HepG2 (cell line): Measurements from ENCODE around the gene LONP1. TPM values are rescaled to one million over a fixed set of nuclear protein-coding genes. Genes with fewer than 3 reads are reported as not detected.

ENCODE experiments used
- ATAC-seq: fragments of 200-7000 bp; cut with Tn5 transposase; 3 replicates; pipeline ENCODE4 v1.9.1; 2020; ENCODE audit warnings: mild to moderate bottlenecking, moderate library complexity
- BruUV-seq: library from RNA; stranded (reverse); fragments of 400-500 nt; replicated peaks from 2 replicates; lab custom pipeline; 2021; lab: Mats Ljungman, UMichigan
- CTCF ChIA-PET: fragments of 300-600 bp; formaldehyde crosslinking; extraction: SDS; loops from one replicate; lab custom pipeline; 2021; ENCODE audit warnings: low total read pairs, inconsistent platforms, low intra/inter-chr PET ratio; lab: Yijun Ruan, JAX
- POLR2A ChIA-PET: fragments of 350-600 bp; sonication (Branson Sonifier 250); formaldehyde crosslinking; loops from one replicate; lab custom pipeline; 2020; ENCODE audit warnings: antibody characterized with exemption, inconsistent platforms; lab: Yijun Ruan, JAX
- DNase-seq: peaks from one replicate; pipeline ENCODE4 v3.0.0-alpha.2; 2015; ENCODE audit warnings: low spot score
- FAIRE-seq: peaks from 3 replicates; lab custom pipeline; 2011; peaks lifted over from hg19 to GRCh38; lab: Jason Lieb, UNC
- H2AFZ ChIP-seq: one replicate; pipeline ENCODE4 v1.6.1; 2011; ENCODE audit warnings: low read length, inconsistent platforms
- H3K27ac ChIP-seq: fragments of 300-600 bp; 3 replicates; pipeline ENCODE4 v1.8.0; 2011; ENCODE audit warnings: mixed run types, mild to moderate bottlenecking, mixed read lengths, low read length, inconsistent platforms; ENCODE audit not compliant: insufficient read depth; ENCODE audit errors: extremely low read length
- H3K27me3 ChIP-seq, 2 experiments: fragments of 200-600 bp in 1 of 2; 2 replicates in 1 of 2; 3 replicates in 1 of 2; pipeline versions ENCODE4 v1.6.0 to v1.8.0; 2011; ENCODE audit warnings: low read length in 2 of 2, mild to moderate bottlenecking in 2 of 2, moderate library complexity in 2 of 2, inconsistent platforms in 1 of 2; ENCODE audit not compliant: insufficient read depth in 2 of 2, control insufficient read depth in 1 of 2
- H3K36me3 ChIP-seq, 2 experiments: fragments of 200-600 bp in 1 of 2; replicated peaks in 1 of 2; 2 replicates in 1 of 2; 3 replicates in 1 of 2; pipeline versions ENCODE4 v1.5.1 to v1.8.0; 2011; ENCODE audit warnings: low read length in 2 of 2, inconsistent platforms in 1 of 2; ENCODE audit not compliant: insufficient read depth in 2 of 2, control insufficient read depth in 1 of 2
- H3K4me1 ChIP-seq: 2 replicates; pipeline ENCODE4 v1.5.1; 2012; ENCODE audit warnings: low read length, inconsistent platforms; ENCODE audit not compliant: insufficient read depth
- H3K4me2 ChIP-seq: 2 replicates; pipeline ENCODE4 v1.6.0; 2011; ENCODE audit warnings: low read depth, low read length, inconsistent platforms
- H3K4me3 ChIP-seq, 3 experiments: fragments of 200-600 bp in 1 of 3; sonication (generic), shearing (Covaris generic) in 1 of 3; replicated peaks in 1 of 3; 2 replicates each; pipeline ENCODE4 v1.5.1; 2011 to 2016; ENCODE audit warnings: low read length in 3 of 3, inconsistent platforms in 2 of 3, low read depth in 2 of 3, mild to moderate bottlenecking in 2 of 3, control low read depth in 1 of 3, mixed read lengths in 1 of 3; ENCODE audit not compliant: insufficient read depth in 1 of 3
- H3K79me2 ChIP-seq: one replicate; pipeline ENCODE4 v1.6.1; 2011; ENCODE audit warnings: low read length, inconsistent platforms; ENCODE audit not compliant: insufficient read depth
- H3K9ac ChIP-seq: 2 replicates; pipeline ENCODE4 v1.6.0; 2011; ENCODE audit warnings: mild to moderate bottlenecking, low read depth, low read length, inconsistent platforms; ENCODE audit not compliant: insufficient read depth
- H3K9me3 ChIP-seq: 2 replicates; pipeline ENCODE4 v1.5.1; 2012; ENCODE audit warnings: mild to moderate bottlenecking, low read length
- H4K20me1 ChIP-seq: 2 replicates; pipeline ENCODE4 v1.6.0; 2011; ENCODE audit warnings: inconsistent platforms, mild to moderate bottlenecking, low read length, moderate library complexity; ENCODE audit not compliant: insufficient read depth
- KIAA2018 ChIP-seq: sonication (generic); formaldehyde crosslinking; IDR thresholded peaks from 2 replicates; pipeline ENCODE4 v1.5.0; 2020; ENCODE audit warnings: mild to moderate bottlenecking, missing genetic modification reagents, borderline replicate concordance
- RBM39 ChIP-seq: fragments of 200-400 bp; formaldehyde crosslinking; IDR thresholded peaks from one replicate; pipeline ENCODE4 v1.6.1; 2018; ENCODE audit warnings: antibody characterized with exemption, mild to moderate bottlenecking, low read depth, low read length; ENCODE audit not compliant: poor library complexity, severe bottlenecking
- SRY ChIP-seq: sonication (generic); formaldehyde crosslinking; IDR thresholded peaks from 2 replicates; pipeline ENCODE4 v1.8.0; 2022; ENCODE audit warnings: mild to moderate bottlenecking, missing genetic modification reagents
- TBX2 ChIP-seq: sonication (generic); formaldehyde crosslinking; IDR thresholded peaks from 2 replicates; pipeline ENCODE4 v1.5.0; 2020; ENCODE audit warnings: missing genetic modification reagents, mild to moderate bottlenecking, borderline replicate concordance
- ZBTB46 ChIP-seq: sonication (generic); formaldehyde crosslinking; IDR thresholded peaks from 2 replicates; pipeline ENCODE4 v1.4.0; 2020; ENCODE audit warnings: mild to moderate bottlenecking, missing genetic modification reagents, borderline replicate concordance
- ZNF136 ChIP-seq: sonication (generic); formaldehyde crosslinking; IDR thresholded peaks from 2 replicates; pipeline ENCODE4 v1.8.1; 2022; ENCODE audit warnings: low read depth, mild to moderate bottlenecking, moderate library complexity, missing genetic modification reagents
- ZNF691 ChIP-seq: sonication (generic); formaldehyde crosslinking; IDR thresholded peaks from 2 replicates; pipeline ENCODE4 v1.4.0; 2020; ENCODE audit warnings: missing genetic modification reagents, low read depth, mild to moderate bottlenecking, borderline replicate concordance
- ZSCAN9 ChIP-seq: IDR thresholded peaks from 2 replicates; pipeline ENCODE4 v1.6.1; 2016; ENCODE audit warnings: borderline replicate concordance
- WGBS: methylation state at CpG from one replicate; pipeline ENCODE4 v1.1.6; 2017; ENCODE audit warnings: low lambda C conversion rate; 5-methylcytosine and 5-hydroxymethylcytosine counted together
- in situ Hi-C: cut with HindIII; loops from 2 replicates; pipeline ENCODE4 v1.10.0; 2017; ENCODE audit warnings: low pct_unique_long_range_greater_than_20kb; ENCODE audit not compliant: extremely low pct_ligation_motif_present
- intact Hi-C: fragments of 100-400 bp; cut with micrococcal nuclease; formaldehyde crosslinking; loops from one replicate; pipeline ENCODE4 v1.10.0; 2022; ENCODE audit not compliant: unreplicated experiment
- polyA plus RNA-seq, 8 experiments: library from polyadenylated mRNA; depleted of rRNA in 3 of 8; stranded (reverse) in 7 of 8; unstranded in 1 of 8; fragments of >200 nt; fragmentation: Illumina TruSeq in 4 of 8; extraction: Trizol in 4 of 8; gene quantifications; 2 replicates each; pipeline versions ENCODE4 v1.2.1 to v1.2.3, GENCODE V29; 2011 to 2016; ENCODE audit warnings: low read depth in 4 of 8, missing spikeins in 1 of 8, mixed read lengths in 1 of 8; ENCODE audit not compliant: insufficient read depth in 1 of 8
- total RNA-seq, 5 experiments: library from RNA; depleted of rRNA; stranded (reverse); fragments of >200 nt; fragmentation: Illumina TruSeq; extraction: Trizol; gene quantifications; 2 replicates each; pipeline ENCODE4 v1.2.3, GENCODE V29; 2016; ENCODE audit warnings: low read depth in 1 of 5
- TF ChIP-seq, protein P1 (sequence below): sonication (generic); formaldehyde crosslinking; IDR thresholded peaks from 2 replicates; pipeline ENCODE4 v1.8.0; 2022; ENCODE audit warnings: missing genetic modification reagents, mild to moderate bottlenecking, borderline replicate concordance

The LONP1 gene
- total and polyA plus RNA-seq, 2 of the 13 experiments (the other 11 are each of a cell fraction or from before 2014, with no cell fraction given), result 59.5 to 76.8 TPM

- CTCF ChIA-PET, result no interaction called here
- TF ChIP-seq ZBTB46 (CRISPR knock-in tag) (no peak), KIAA2018 (no peak), RBM39 (peak; percentile 45), TBX2 (CRISPR knock-in tag) (no peak; the same call in 1 of the 2 replicates), ZNF691 (CRISPR knock-in tag) (no peak), ZNF136 (CRISPR knock-in tag) (no peak), SRY (CRISPR knock-in tag) (peak; percentile 52; the same call in 1 of the 2 replicates), ZSCAN9 (CRISPR knock-in tag) (no peak)
- TF ChIP-seq, protein P1, sequence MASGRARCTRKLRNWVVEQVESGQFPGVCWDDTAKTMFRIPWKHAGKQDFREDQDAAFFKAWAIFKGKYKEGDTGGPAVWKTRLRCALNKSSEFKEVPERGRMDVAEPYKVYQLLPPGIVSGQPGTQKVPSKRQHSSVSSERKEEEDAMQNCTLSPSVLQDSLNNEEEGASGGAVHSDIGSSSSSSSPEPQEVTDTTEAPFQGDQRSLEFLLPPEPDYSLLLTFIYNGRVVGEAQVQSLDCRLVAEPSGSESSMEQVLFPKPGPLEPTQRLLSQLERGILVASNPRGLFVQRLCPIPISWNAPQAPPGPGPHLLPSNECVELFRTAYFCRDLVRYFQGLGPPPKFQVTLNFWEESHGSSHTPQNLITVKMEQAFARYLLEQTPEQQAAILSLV (CRISPR knock-in tag), result no peak
These were observed 28.8 kb downstream of the LONP1 start for GRCh38 chr19:5690955-5691821.

More at GRCh38 chr19:5690955-5691821, 28.8 kb downstream of the LONP1 start:
- POLR2A ChIA-PET, result interaction anchor here (0.6 to 3.7 kb wide), 8 partner anchors 11 to 280 kb away, joined by 3 to 95 read pairs (median 4); partner anchors contain the start of genes CATSPERD, LONP1, SAFB and SAFB2
- Histone ChIP-seq H3K4me3 (peak overlapping the region; percentile 88 to 94 (median 89)), H2AFZ (no peak overlapping the region), H3K36me3 (peaks cover 20 to 49% of the 10 kb centered on the region in 2 experiments), H3K4me2 (peak overlapping the region; percentile 79), H3K4me1 (peaks cover 28% of the 10 kb centered on the region), H3K27ac (peak overlapping the region; percentile 92), H3K27me3 (no peaks in the 10 kb centered on the region; a peak in 1 of 5 replicates), H3K9ac (peak overlapping the region; percentile 94), H3K9me3 (no peaks in the 10 kb centered on the region), H4K20me1 (peaks cover 38% of the 10 kb centered on the region), H3K79me2 (peaks cover 33% of the 10 kb centered on the region)
- DNase-seq (no peak), FAIRE-seq (no peak), ATAC-seq (peak; percentile 1; the same call in 2 of the 3 replicates)
- intact Hi-C loops (no loop called here), in situ Hi-C loops (no loop called here)
- BruUV-seq, result TSS peak; percentile 83
- WGBS, result 4% methylated on average over 20 of the region's 54 CpGs
